OCI-LY7 (cell line): ENCODE measurements around the gene NAA16.

ENCODE experiments used
- CTCF ChIP-seq: fragments of 200-600 bp; sonication (generic); conservative IDR thresholded peaks from 2 replicates; pipeline ENCODE4 v1.5.1; 2014; ENCODE audit warnings: mild to moderate bottlenecking, antibody characterized with exemption, low read length, moderate library complexity, mixed read lengths
- EZH2phosphoT487 ChIP-seq: fragments of 200-600 bp; sonication (generic); IDR thresholded peaks from 2 replicates; pipeline ENCODE4 v1.6.1; 2018; ENCODE audit warnings: low read depth, borderline replicate concordance, mild to moderate bottlenecking, mixed run types, antibody characterized with exemption, low read length, moderate library complexity, mixed read lengths

GRCh38 chr13:41345914-41346589, 35.0 kb downstream of the NAA16 start:
- TF ChIP-seq CTCF = no peak
- TF ChIP-seq EZH2phosphoT487 = no peak
